PFSK-1 (cell line): ENCODE measurements around the gene NFIA.

Experiments used
- POLR2AphosphoS5 ChIP-seq: IDR thresholded peaks from 2 replicates; pipeline ENCODE4 v1.6.1; 2012; ENCODE audit warnings: low read depth, mild to moderate bottlenecking, control low read depth, low read length, moderate library complexity
- REST ChIP-seq, 2 experiments: IDR thresholded peaks; 2 replicates each; pipeline versions ENCODE4 v1.6.1 to v1.8.0; 2011 to 2012; ENCODE audit warnings: low read depth in 2 of 2, low read length in 2 of 2, control low read depth in 1 of 2, inconsistent platforms in 1 of 2, mild to moderate bottlenecking in 1 of 2, moderate library complexity in 1 of 2; ENCODE audit not compliant: insufficient read depth in 1 of 2
- SIN3A ChIP-seq: IDR thresholded peaks from 2 replicates; pipeline ENCODE4 v1.6.1; 2012; ENCODE audit warnings: mild to moderate bottlenecking, low read length, moderate library complexity, borderline replicate concordance; ENCODE audit not compliant: insufficient read depth
- TAF1 ChIP-seq: IDR thresholded peaks from 2 replicates; pipeline ENCODE4 v1.6.1; 2012; ENCODE audit warnings: low read length, control low read depth, borderline replicate concordance; ENCODE audit not compliant: insufficient read depth

- no peak for TF ChIP-seq POLR2AphosphoS5
- TF ChIP-seq REST (IDR thresholded peaks at IDR 0.05; ENCODE audit: insufficient read depth in 1 of 2, low read depth in 2 of 2, low read length in 2 of 2) = no peak
- TF ChIP-seq TAF1 = no peak
- no peak for TF ChIP-seq SIN3A
Measured at GRCh38 chr1:61241973-61242381, 159.6 kb downstream of the NFIA start.
